Measurements from ENCODE around the gene APOA5. TPM values are rescaled to one million over a fixed set of nuclear protein-coding genes. Genes with fewer than 3 reads are reported as not detected.

The APOA5 gene
- total and polyA plus RNA-seq, 9 of the 15 experiments (the other 6 are each of a cell fraction or from before 2014, with no cell fraction given): not detected

- TF ChIP-seq CTCF (IDR thresholded peaks at IDR 0.05 in 2 of 3, conservative IDR thresholded peaks at IDR 0.05 in 1 of 3; ENCODE audit: insufficient read depth in 2 of 3, low read depth in 1 of 3, low read length in 3 of 3) (no peak), POLR2G (IDR thresholded peaks at IDR 0.05; ENCODE audit: low read depth, low read length) (no peak), ELK1 (CRISPR knock-in tag; IDR thresholded peaks at IDR 0.05) (no peak), KLF13 (tag; IDR thresholded peaks at IDR 0.05; ENCODE audit: borderline replicate concordance, low read depth) (no peak), POU5F1 (IDR thresholded peaks at IDR 0.05; ENCODE audit: borderline replicate concordance, low read depth, low read length, partially characterized antibody) (no peak), ZNF778 (CRISPR knock-in tag; IDR thresholded peaks at IDR 0.05) (no peak), ZBTB49 (CRISPR knock-in tag; IDR thresholded peaks at IDR 0.05; ENCODE audit: borderline replicate concordance) (no peak), CBX3 (IDR thresholded peaks at IDR 0.05; ENCODE audit: borderline replicate concordance in 1 of 2, low read length in 2 of 2) (no peak), BACH1 (tag; IDR thresholded peaks at IDR 0.05) (no peak), CHD4 (IDR thresholded peaks at IDR 0.05; ENCODE audit: insufficient read depth, insufficient replicate concordance, low read depth, low read length, poor library complexity, severe bottlenecking) (no peak), DACH1 (IDR thresholded peaks at IDR 0.05; ENCODE audit: partially characterized antibody) (no peak), ADNP (tag; IDR thresholded peaks at IDR 0.05) (peak; percentile 49; the same call in 1 of the 2 replicates), CHCHD3 (CRISPR knock-in tag; IDR thresholded peaks at IDR 0.05) (no peak), MLLT1 (IDR thresholded peaks at IDR 0.05) (no peak), CBX2 (IDR thresholded peaks at IDR 0.05; ENCODE audit: insufficient read depth, low read length, poor library complexity, severe bottlenecking) (no peak), ZC3H11A (IDR thresholded peaks at IDR 0.05; ENCODE audit: low read depth, low read length) (no peak), HSF4 (CRISPR knock-in tag; IDR thresholded peaks at IDR 0.05; ENCODE audit: borderline replicate concordance) (no peak), ID3 (CRISPR knock-in tag; IDR thresholded peaks at IDR 0.05) (no peak), ID3 (tag; IDR thresholded peaks at IDR 0.05) (peak; percentile 80; the same call in 1 of the 2 replicates), NCOA4 (IDR thresholded peaks at IDR 0.05; ENCODE audit: partially characterized antibody) (no peak)
Measured at GRCh38 chr11:116777056-116777455, 14.6 kb downstream of the APOA5 start (continued).

All from K562 (cell line).